HG02588 (cell line): ENCODE data around the gene SBNO1.
"Not testable (repeated sequence)": the region's sequence is repeated elsewhere in the genome, so short reads cannot be mapped to it uniquely, and the experiment has no call there.

ENCODE experiments used
- ATAC-seq: cut with Tn5 transposase; IDR thresholded peaks from one replicate; pipeline ENCODE4 v1.9.1; 2021; ENCODE audit warnings: mild to moderate bottlenecking, moderate library complexity; ENCODE audit not compliant: unreplicated experiment

SBNO1 gene

DNA sequence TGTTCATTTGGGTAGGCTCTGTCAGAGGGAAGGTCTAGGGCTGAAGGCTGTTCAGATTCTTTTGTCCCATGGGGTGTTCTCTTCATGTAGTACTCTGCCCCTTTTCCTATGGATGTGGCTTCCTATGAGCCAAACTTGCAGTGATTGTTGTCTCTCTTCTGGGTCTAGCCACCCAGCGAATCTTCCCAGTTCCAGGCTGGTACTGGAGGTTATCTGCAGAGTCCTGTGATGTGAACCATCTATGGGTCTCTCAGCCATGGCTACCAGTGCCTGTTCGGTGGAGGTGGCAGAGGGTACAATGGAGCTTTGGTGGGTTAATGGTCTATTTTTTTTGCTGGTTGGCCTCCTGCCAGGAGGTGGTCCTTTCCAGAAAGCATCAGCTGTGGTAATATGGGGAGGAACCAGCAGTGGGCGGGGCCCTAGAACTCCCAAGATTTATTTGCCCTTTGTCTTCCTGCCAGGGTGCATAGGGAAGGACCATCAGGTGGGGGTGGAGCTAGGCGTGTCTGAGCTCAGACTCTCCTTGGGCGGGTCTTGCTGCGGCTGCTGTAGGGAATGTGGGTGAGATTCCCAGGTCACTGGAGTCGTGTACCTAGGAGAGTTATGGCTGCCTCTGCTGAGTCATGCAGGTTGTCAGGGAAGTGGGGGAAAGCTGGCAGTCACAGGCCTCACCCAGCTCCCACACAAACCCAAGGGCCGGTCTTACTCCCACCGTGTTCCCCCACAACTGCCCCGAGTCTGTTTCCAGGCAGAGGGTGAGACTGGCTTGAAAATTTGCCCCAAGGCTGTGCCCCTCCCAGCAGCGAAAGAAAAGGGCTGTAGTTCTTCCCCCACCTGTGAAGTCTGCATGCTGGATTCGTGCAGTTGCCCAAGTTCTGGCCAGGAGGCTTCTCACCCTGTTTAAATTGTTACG, 113.9 kb downstream of the SBNO1 start:
- ATAC-seq = no peak

DNA sequence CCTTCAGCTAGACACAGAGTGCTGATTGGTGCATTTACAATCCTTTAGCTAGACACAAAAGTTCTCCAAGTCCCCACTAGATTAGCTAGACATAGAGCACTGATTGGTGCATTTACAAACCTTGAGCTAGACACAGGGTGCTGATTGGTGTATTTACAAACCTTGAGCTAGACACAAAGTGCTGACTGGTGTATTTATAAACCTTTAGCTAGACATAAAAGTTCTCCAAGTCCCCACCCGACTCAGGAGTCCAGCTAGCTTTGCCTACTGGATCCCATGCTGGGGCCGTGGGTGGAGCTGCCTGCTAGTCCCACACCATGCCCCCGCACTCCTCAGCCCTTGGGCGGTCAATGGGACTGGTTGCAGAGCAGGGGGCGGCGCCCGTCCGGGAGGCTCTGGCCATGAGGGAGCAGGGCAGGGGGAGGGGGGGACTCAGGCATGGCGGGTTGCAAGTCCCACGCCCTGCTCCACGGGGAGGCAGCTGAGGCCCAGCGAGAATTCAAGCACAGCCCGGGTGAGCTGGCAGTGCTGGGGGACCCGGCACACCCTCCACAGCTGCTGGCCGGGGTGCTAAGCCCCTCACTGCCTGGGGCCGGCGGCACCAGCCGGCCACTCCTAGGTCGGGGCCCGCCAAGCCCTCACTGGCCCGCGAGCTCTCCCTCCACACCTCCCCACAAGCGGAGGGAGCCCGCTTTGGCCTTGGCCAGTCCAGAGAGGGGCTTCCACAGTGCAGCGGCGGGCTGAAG, 115.5 kb downstream of the SBNO1 start:
- ATAC-seq = not testable (repeated sequence)

DNA sequence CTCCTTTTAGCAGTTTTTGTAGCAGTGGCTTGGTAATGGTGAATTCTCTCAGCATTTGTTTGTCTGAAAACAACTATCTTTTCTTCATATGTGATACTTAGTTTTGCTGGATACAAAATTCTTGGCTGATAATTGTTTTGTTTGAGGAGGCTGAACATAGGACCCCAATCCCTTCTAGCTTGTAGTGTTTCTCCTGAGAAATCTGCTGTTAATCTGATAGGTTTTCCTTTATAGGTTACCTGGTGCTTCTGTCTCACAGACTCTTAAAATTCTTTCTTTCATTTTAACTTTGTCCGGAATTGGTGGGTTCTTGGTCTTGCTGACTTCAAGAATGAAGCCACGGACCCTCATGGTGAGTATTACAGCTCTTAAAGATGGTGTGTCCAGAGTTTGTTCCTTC, 116.5 kb downstream of the SBNO1 start:
- not testable (repeated sequence) for ATAC-seq

GRCh38 chr12:123245678-123246077, 119.0 kb downstream of the SBNO1 start:
- no peak for ATAC-seq

DNA sequence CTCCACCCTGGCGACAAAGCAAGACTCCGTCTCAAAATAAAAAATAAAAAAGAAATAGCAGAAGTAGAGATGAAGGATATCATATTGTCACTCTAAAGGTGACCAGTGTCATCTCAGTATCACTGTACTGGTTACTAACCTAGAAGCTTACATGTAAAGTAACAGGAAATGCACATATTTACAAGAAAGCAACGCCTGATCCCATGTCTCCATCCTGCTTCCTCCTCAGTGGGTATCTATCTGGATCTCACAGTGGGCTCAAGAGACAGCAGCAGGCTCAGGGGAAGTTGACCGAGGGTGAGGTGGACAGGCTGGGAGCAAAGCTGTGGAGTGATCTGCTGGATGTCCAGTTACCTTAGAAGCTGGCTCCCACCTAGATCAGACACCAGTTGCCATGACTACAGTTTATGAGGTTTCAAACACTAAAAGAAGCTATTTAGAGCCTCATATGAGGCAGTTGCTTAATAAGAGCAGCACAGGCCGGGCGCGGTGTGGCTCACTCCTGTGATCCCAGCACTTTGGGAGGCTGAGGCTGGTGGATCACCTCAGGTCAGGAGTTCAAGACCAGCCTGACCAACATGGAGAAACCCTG, 120.9 kb downstream of the SBNO1 start:
- no peak for ATAC-seq

GRCh38 chr12:123242116-123242904, 122.3 kb downstream of the SBNO1 start:
- no peak for ATAC-seq
